Measurements from ENCODE around the gene KIRREL3.
"Not testable (repeated sequence)": the region's sequence is repeated elsewhere in the genome, so short reads cannot be mapped to it uniquely, and the experiment has no call there.

GRCh38 chr11:126373389-126374066, 627.0 kb downstream of the KIRREL3 start:
- not testable (repeated sequence) for TF ChIP-seq CTCF, POLR2A (IDR thresholded peaks at IDR 0.05)

All from testis (tissue), 2 donors.